ENCODE data around the gene ERMP1.

ERMP1 gene

GRCh38 chr9:5778805-5779204, 54.1 kb downstream of the ERMP1 start:
- DNase-seq (ENCODE audit: low read depth), result no peak
- H3K4me3 ChIP-seq (ENCODE audit: low read depth, low read length), result no peak overlapping the region
- TF ChIP-seq POLR2A (IDR thresholded peaks at IDR 0.05; ENCODE audit: extremely low read depth, insufficient read length) (no peak), CTCF (IDR thresholded peaks at IDR 0.05; ENCODE audit: low read depth, low read length) (no peak), MYC (IDR thresholded peaks at IDR 0.05; ENCODE audit: low read depth, low read length) (no peak), MAX (IDR thresholded peaks at IDR 0.05; ENCODE audit: low read depth, low read length) (no peak)

- H3K4me3 ChIP-seq (ENCODE audit: low read depth, low read length), result no peak overlapping the region
- DNase-seq (ENCODE audit: low read depth), result peak; percentile 24
- no peak for TF ChIP-seq MAX (IDR thresholded peaks at IDR 0.05; ENCODE audit: low read depth, low read length)
- no peak for TF ChIP-seq MYC (IDR thresholded peaks at IDR 0.05; ENCODE audit: low read depth, low read length)
- TF ChIP-seq CTCF (IDR thresholded peaks at IDR 0.05; ENCODE audit: low read depth, low read length), result peak; percentile 35
- no peak for TF ChIP-seq POLR2A (IDR thresholded peaks at IDR 0.05; ENCODE audit: extremely low read depth, insufficient read length)
Observed at GRCh38 chr9:5773324-5773999, 59.5 kb downstream of the ERMP1 start.

DNA sequence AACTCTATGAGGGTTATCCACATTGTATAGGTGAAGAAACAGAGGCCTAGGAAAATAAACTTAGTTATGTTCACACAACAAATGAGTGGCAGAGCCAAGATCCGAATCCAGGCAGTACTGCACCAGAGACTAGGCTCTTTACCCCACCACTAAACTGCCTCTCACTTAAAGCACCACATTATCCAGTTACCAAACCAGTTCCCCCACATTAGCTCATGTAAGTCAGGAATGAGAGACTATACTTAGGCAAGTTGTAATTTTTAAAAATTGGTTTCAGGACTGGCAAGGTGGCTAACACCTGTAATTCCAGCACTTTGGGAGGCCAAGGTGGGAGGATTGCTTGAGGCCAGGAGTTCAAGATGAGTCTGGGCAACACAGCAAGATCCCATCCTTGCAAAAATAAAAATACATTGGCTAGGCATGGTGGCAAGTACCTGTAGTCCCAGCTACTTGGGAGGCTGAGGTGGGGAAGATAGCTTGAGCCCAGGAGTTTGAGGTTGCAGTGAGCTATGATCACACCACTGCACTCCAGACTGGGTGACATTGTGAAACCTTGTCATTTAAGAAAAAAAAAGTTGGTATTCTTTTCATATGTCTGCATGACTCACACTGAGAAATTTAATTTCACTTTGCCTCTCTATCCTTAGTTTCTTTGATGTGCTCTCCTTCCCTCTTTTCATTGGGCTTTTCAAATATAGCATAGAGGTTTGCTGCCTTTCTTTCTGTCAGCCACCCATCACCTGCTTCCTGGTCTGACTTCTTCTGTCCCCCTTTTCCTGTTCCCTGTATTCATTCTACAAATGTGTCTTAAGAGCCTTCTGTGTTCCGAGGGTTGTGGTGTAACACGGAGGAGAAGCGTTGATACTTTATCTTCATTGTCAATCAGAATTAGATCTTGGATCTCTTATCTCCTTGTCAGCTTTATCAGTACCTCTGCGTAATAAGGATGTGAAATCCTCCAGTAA, 64.7 kb downstream of the ERMP1 start:
- DNase-seq (ENCODE audit: low read depth), result no peak
- TF ChIP-seq MAX (IDR thresholded peaks at IDR 0.05; ENCODE audit: low read depth, low read length) (no peak), MYC (IDR thresholded peaks at IDR 0.05; ENCODE audit: low read depth, low read length) (no peak), POLR2A (IDR thresholded peaks at IDR 0.05; ENCODE audit: extremely low read depth, insufficient read length) (no peak), CTCF (IDR thresholded peaks at IDR 0.05; ENCODE audit: low read depth, low read length) (no peak)
- no peak overlapping the region for H3K4me3 ChIP-seq (ENCODE audit: low read depth, low read length)

DNA sequence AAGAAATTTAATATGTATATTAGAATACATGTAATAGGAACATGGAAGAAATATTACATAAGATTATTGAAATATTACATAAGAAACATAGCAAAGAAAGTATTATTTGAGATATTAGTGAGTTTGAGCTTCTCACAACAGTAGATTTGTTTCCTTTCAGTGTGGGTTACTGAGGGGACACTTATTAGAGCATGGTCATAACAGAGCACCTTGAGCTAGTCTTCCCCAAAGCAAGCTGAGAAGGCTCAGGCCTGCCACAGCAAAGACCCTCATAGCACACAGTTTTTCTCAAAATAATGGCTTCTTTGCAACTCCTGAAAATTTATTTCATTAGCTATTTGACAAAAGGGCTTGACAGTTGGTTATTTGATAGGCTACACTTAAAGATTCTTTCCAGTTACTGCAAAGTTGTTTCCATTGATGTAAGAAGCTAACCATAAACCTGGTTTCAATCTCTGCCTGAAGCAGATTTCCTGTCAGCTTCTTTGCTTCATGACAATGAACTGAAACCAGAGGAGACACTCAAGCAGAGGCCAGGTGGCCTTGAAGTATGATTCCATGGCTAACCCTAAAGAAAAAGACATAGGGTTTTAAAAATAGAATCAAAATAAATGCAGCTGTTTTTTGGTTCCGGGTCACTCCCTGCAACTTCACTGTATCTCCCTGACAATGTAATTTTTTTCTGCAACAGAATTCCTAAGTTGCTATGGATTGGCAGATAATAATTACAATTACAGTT, 68.6 kb downstream of the ERMP1 start:
- DNase-seq (ENCODE audit: low read depth), result no peak
- no peak for TF ChIP-seq CTCF (IDR thresholded peaks at IDR 0.05; ENCODE audit: low read depth, low read length)
- TF ChIP-seq MAX (IDR thresholded peaks at IDR 0.05; ENCODE audit: low read depth, low read length), result no peak
- no peak for TF ChIP-seq MYC (IDR thresholded peaks at IDR 0.05; ENCODE audit: low read depth, low read length)
- TF ChIP-seq POLR2A (IDR thresholded peaks at IDR 0.05; ENCODE audit: extremely low read depth, insufficient read length), result no peak

DNA sequence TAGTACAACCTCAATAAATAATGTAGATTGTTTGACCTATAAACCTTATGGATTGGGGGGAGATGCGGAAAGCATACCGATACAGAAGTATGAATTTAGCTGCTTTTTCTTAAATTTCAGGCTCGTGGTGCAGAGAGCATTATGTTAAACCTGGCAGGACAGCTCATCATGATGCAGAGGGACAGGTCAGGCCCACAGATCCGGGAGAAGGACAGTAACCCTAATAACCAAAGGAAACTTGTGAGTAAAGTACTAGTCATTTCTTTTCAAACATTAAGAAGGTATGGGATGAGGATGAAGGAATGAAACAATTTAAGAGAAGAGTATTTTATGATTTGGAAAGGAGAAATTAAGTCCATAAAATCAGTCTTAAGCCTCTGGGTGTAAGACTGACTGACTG, 70.5 kb downstream of the ERMP1 start:
- no peak overlapping the region for H3K4me3 ChIP-seq (ENCODE audit: low read depth, low read length)
- no peak for DNase-seq (ENCODE audit: low read depth)
- TF ChIP-seq CTCF (IDR thresholded peaks at IDR 0.05; ENCODE audit: low read depth, low read length), result no peak
- no peak for TF ChIP-seq POLR2A (IDR thresholded peaks at IDR 0.05; ENCODE audit: extremely low read depth, insufficient read length)
- no peak for TF ChIP-seq MYC (IDR thresholded peaks at IDR 0.05; ENCODE audit: low read depth, low read length)
- TF ChIP-seq MAX (IDR thresholded peaks at IDR 0.05; ENCODE audit: low read depth, low read length), result no peak

More for the DNA sequence above, 68.6 kb downstream of the ERMP1 start:
- H3K4me3 ChIP-seq (ENCODE audit: low read depth, low read length), result no peak overlapping the region
